ENCODE data around the gene LNPK. TPM values are rescaled to one million over a fixed set of nuclear protein-coding genes. Genes with fewer than 3 reads are reported as not detected.

Gene LNPK
- total RNA-seq, 2 experiments from 2014 or later: 41.9 to 44.7 TPM

DNA sequence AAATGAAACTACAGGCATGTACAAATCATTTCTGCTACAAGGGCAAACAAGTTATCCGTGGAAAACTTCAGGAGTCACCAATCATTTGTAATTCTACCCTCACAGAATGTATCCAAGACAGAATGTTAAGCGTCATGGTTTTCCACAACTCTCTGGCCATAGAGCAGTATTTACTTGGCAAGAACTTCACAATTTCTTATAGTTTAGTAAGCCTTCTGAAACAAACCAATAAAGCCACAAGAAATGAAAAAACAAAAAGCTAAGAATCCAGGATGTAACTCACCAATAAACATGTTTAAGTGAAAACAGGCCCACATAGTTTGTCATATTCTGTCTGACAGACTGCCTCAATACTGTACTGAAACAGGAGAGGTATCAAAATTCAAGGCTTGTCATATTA lies 70.3 kb downstream of the LNPK start:
- CTCF ChIA-PET: no interaction called here

DNA sequence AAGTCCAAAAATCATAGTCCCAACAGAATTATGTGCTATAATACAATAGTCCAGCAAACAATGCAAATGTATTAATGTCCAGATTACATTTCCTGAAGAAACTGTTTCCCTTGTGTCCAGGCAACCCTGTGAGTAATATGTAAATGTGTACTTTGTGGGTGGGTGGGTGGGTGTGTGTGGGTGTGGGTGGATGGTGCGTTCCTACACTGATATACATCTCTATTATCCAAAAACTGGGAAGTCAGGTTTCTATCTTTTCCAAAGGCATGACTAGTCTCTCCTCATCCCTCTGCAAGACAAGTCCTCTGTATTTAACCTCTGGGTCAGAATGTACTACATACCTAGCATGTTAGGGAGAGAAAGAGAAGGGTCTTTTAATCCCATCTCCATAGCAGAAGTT lies 71.6 kb downstream of the LNPK start:
- ATAC-seq: no peak
- CTCF ChIA-PET: no interaction called here
- no peaks in the 10 kb centered on the region for H3K9me3 Mint-ChIP-seq
- H3K27me3 Mint-ChIP-seq: no peaks in the 10 kb centered on the region
- peaks cover 41% of the 10 kb centered on the region for H3K36me3 Mint-ChIP-seq (ENCODE audit: low read depth)
- DNase-seq: no peak
- TF ChIP-seq, protein P1, sequence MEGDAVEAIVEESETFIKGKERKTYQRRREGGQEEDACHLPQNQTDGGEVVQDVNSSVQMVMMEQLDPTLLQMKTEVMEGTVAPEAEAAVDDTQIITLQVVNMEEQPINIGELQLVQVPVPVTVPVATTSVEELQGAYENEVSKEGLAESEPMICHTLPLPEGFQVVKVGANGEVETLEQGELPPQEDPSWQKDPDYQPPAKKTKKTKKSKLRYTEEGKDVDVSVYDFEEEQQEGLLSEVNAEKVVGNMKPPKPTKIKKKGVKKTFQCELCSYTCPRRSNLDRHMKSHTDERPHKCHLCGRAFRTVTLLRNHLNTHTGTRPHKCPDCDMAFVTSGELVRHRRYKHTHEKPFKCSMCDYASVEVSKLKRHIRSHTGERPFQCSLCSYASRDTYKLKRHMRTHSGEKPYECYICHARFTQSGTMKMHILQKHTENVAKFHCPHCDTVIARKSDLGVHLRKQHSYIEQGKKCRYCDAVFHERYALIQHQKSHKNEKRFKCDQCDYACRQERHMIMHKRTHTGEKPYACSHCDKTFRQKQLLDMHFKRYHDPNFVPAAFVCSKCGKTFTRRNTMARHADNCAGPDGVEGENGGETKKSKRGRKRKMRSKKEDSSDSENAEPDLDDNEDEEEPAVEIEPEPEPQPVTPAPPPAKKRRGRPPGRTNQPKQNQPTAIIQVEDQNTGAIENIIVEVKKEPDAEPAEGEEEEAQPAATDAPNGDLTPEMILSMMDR (IDR thresholded peaks at IDR 0.05): no peak
- POLR2A ChIA-PET: no interaction called here
- intact Hi-C loops (cut with micrococcal nuclease): no loop called here
- no peak overlapping the region for H3K27ac Mint-ChIP-seq
- H3K4me1 Mint-ChIP-seq (ENCODE audit: low read depth): no peaks in the 10 kb centered on the region
- H3K4me3 Mint-ChIP-seq: no peak overlapping the region

More for the DNA sequence above, 70.3 kb downstream of the LNPK start:
- Mint-ChIP-seq H3K4me1 (ENCODE audit: low read depth) (no peaks in the 10 kb centered on the region), H3K27ac (no peak overlapping the region), H3K36me3 (ENCODE audit: low read depth) (peaks cover 38% of the 10 kb centered on the region), H3K27me3 (no peaks in the 10 kb centered on the region), H3K9me3 (no peaks in the 10 kb centered on the region), H3K4me3 (no peak overlapping the region)
- intact Hi-C loops (cut with micrococcal nuclease): no loop called here
- POLR2A ChIA-PET: no interaction called here
- ATAC-seq: no peak
- no peak for DNase-seq
- TF ChIP-seq, protein P1 (IDR thresholded peaks at IDR 0.05): no peak

DNA sequence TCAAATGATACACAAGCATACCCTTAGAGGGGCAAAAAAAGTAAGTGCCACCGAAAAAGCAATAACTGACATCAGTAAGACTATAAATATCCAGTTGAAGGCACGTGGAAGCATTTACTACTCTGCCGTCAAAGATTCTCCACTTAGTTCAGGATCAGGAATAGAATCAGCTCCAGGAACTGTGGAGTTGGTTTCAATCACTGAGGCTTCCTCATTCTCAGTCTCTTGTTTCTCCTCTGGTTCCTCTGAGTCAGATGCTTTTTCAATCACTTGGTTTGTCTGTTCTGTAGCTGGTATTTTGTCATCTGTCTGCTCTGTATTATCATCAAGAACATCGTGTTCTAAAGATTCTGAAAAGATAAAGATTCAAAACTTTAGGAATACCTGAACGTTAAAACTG lies 72.2 kb downstream of the LNPK start:
- Mint-ChIP-seq H3K4me3 (no peak overlapping the region), H3K27me3 (no peaks in the 10 kb centered on the region), H3K36me3 (ENCODE audit: low read depth) (peaks cover 40% of the 10 kb centered on the region), H3K27ac (no peak overlapping the region), H3K4me1 (ENCODE audit: low read depth) (no peaks in the 10 kb centered on the region), H3K9me3 (no peaks in the 10 kb centered on the region)
- TF ChIP-seq, protein P1 (IDR thresholded peaks at IDR 0.05): no peak
- ChIA-PET POLR2A (no interaction called here), CTCF (no interaction called here)
- intact Hi-C loops (cut with micrococcal nuclease): no loop called here
- ATAC-seq (no peak), DNase-seq (no peak)

DNA sequence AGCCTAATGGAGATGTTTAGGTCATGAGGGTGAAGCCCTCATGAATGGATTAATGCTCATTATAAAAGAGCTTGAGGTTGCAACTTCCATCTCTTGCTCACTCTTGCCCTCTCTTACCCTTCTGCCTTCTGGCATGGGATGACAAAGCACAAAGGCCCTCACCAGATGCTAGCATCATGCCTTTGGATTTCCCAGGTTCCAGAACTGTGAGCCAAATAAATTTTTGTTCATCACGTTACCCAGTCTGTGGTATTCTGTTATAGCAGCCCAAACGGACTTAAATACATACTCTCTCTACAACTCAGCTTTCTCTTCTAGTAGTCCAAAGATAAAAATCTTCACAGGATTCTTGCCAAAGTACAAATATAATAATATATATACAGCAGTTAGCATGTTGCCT lies 75.8 kb downstream of the LNPK start:
- intact Hi-C loops (cut with micrococcal nuclease): no loop called here
- TF ChIP-seq, protein P1 (IDR thresholded peaks at IDR 0.05): no peak
- POLR2A ChIA-PET: no interaction called here
- Mint-ChIP-seq H3K27me3 (no peaks in the 10 kb centered on the region), H3K4me1 (ENCODE audit: low read depth) (no peaks in the 10 kb centered on the region), H3K9me3 (no peaks in the 10 kb centered on the region), H3K36me3 (ENCODE audit: low read depth) (peaks cover 33% of the 10 kb centered on the region), H3K4me3 (no peak overlapping the region), H3K27ac (no peak overlapping the region)
- no peak for ATAC-seq
- CTCF ChIA-PET: no interaction called here
- no peak for DNase-seq

DNA sequence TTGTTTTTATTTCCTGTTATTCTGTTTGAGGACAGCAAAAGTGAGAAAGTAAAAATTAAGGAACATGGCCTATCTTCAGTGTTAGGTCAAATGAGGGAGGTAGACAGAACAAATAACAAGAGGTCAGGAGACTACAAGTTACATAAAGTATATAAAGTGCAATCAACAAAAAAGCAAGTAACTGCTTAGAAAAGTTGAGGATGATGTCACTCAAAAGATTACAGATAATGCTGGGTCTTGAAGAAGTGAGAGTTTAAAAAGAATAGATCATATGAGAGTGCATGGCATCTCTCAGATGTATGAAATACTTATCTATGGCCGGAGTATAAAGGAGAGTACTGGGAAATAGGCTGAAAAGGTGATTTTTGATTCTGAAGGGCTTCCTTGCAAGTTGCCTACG lies 79.9 kb downstream of the LNPK start:
- Mint-ChIP-seq H3K9me3 (no peaks in the 10 kb centered on the region), H3K4me1 (ENCODE audit: low read depth) (no peaks in the 10 kb centered on the region), H3K36me3 (ENCODE audit: low read depth) (peaks cover 18% of the 10 kb centered on the region), H3K27ac (no peak overlapping the region), H3K4me3 (no peak overlapping the region), H3K27me3 (no peaks in the 10 kb centered on the region)
- DNase-seq (no peak), ATAC-seq (no peak)
- POLR2A ChIA-PET: no interaction called here
- intact Hi-C loops (cut with micrococcal nuclease): no loop called here
- CTCF ChIA-PET: no interaction called here
- TF ChIP-seq, protein P1 (IDR thresholded peaks at IDR 0.05): no peak

All from activated CD8-positive, alpha-beta T cell treated with anti-CD3 and anti-CD28 coated beads for 36 hours (primary cell).